Hepatocyte (in vitro differentiated cells): ENCODE measurements around the gene SP9.

Source experiments
- CTCF ChIP-seq: fragments of 200-600 bp; sonication (generic); IDR thresholded peaks from 2 replicates; pipeline ENCODE4 v1.5.1; 2016; ENCODE audit warnings: antibody characterized with exemption, mild to moderate bottlenecking; ENCODE audit not compliant: poor library complexity
- EZH2 ChIP-seq: fragments of 200-600 bp; sonication (generic); IDR thresholded peaks from 2 replicates; pipeline ENCODE4 v1.6.1; 2016; ENCODE audit warnings: antibody characterized with exemption, mild to moderate bottlenecking, borderline replicate concordance
- EZH2phosphoT487 ChIP-seq: fragments of 200-600 bp; sonication (generic); IDR thresholded peaks from one replicate; pipeline ENCODE4 v1.6.1; 2018; ENCODE audit warnings: antibody characterized with exemption, mild to moderate bottlenecking, low read depth, moderate library complexity; ENCODE audit not compliant: unreplicated experiment, severe bottlenecking

- TF ChIP-seq CTCF (peak; percentile 20), EZH2phosphoT487 (peak; percentile 49), EZH2 (peak; percentile 96)
Observed at GRCh38 chr2:174336501-174337336, 2.0 kb downstream of the SP9 start.
